Left ventricle myocardium inferior (tissue), 1 donor: ENCODE data around the gene CALHM6. TPM values are rescaled to one million over a fixed set of nuclear protein-coding genes. Genes with fewer than 3 reads are reported as not detected.

ENCODE experiments used
- DNase-seq: peaks from one replicate; pipeline ENCODE4 v3.0.0-alpha.2; 2020
- H3K27ac ChIP-seq: fragments of 200-600 bp; replicated peaks from 2 replicates; pipeline ENCODE4 v1.8.0; 2021
- H3K27me3 ChIP-seq: fragments of 200-600 bp; 2 replicates; pipeline ENCODE4 v1.8.0; 2021; ENCODE audit warnings: low read depth
- H3K36me3 ChIP-seq: fragments of 200-600 bp; 2 replicates; pipeline ENCODE4 v1.8.0; 2021
- H3K4me1 ChIP-seq: fragments of 200-600 bp; 2 replicates; pipeline ENCODE4 v1.8.0; 2021
- H3K4me3 ChIP-seq: fragments of 200-600 bp; 2 replicates; pipeline ENCODE4 v1.8.0; 2021; ENCODE audit warnings: mild to moderate bottlenecking, moderate library complexity
- H3K9me3 ChIP-seq: fragments of 200-600 bp; replicated peaks from 2 replicates; pipeline ENCODE4 v1.8.0; 2021
- intact Hi-C: fragments of 100-400 bp; cut with micrococcal nuclease; formaldehyde crosslinking; loops from one replicate; pipeline ENCODE4 v1.11.0; 2022
- total RNA-seq: library from RNA; stranded (reverse); fragmentation: NEBNext Ultra II Directional; extraction: Animal tissue kit (Norgen Biotek cat#: 25700); gene quantifications from one replicate; pipeline ENCODE4 v1.2.1, GENCODE V29; 2021
- TF ChIP-seq, protein P1 (sequence below): fragments of 200-600 bp; IDR thresholded peaks from 2 replicates; pipeline ENCODE4 v1.8.0; 2021; ENCODE audit warnings: antibody characterized with exemption, mild to moderate bottlenecking, borderline replicate concordance
- donor health status: DM: no; HTN: yes; CAD: no; lungs with severe emphysema.

Gene CALHM6
- total RNA-seq, 1 donor from 2014 or later, result 1.7 TPM

DNA sequence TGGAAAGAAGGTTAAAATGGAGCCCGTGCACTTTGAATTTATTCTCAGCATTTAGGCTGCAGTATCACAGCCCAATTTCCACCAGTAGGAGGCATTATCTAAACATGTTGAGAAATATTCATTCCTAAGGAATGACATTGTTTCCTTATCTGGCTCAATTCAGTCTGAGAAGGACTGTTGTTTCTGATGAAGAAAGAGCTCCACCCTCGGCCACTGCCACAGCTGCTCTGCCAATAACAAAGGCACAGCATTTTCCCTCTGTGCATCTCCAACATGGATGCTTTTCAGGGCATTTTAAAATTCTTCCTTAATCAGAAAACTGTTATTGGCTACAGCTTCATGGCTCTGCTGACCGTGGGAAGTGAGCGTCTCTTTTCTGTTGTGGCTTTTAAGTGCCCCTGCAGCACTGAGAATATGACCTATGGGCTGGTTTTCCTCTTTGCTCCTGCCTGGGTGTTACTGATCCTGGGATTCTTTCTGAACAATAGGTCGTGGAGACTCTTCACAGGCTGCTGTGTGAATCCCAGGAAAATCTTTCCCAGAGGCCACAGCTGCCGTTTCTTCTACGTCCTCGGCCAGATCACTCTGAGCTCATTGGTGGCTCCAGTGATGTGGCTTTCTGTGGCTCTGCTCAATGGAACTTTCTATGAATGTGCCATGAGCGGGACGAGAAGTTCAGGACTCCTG lies 50.4 kb downstream of the CALHM6 start, which contains the start of gene CALHM5:
Gene CALHM5 (plus strand): TSS at position 216 of the 687 bp plus-strand sequence. CDS start 58 bp downstream, at position 274.
- intact Hi-C loops, result no loop called here
- TF ChIP-seq, protein P1, sequence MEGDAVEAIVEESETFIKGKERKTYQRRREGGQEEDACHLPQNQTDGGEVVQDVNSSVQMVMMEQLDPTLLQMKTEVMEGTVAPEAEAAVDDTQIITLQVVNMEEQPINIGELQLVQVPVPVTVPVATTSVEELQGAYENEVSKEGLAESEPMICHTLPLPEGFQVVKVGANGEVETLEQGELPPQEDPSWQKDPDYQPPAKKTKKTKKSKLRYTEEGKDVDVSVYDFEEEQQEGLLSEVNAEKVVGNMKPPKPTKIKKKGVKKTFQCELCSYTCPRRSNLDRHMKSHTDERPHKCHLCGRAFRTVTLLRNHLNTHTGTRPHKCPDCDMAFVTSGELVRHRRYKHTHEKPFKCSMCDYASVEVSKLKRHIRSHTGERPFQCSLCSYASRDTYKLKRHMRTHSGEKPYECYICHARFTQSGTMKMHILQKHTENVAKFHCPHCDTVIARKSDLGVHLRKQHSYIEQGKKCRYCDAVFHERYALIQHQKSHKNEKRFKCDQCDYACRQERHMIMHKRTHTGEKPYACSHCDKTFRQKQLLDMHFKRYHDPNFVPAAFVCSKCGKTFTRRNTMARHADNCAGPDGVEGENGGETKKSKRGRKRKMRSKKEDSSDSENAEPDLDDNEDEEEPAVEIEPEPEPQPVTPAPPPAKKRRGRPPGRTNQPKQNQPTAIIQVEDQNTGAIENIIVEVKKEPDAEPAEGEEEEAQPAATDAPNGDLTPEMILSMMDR, result peak; percentile 77
- peak; percentile 31 for DNase-seq
- H3K27me3 ChIP-seq, result no peaks in the 10 kb centered on the region
- peaks cover 16% of the 10 kb centered on the region for H3K9me3 ChIP-seq
- H3K4me3 ChIP-seq, result peak within 1 kb of the TSS; percentile 65
- H3K4me1 ChIP-seq, result peaks cover 38% of the 10 kb centered on the region
- H3K27ac ChIP-seq, result peak within 1 kb of the TSS; percentile 94
- H3K36me3 ChIP-seq, result peaks cover 10% of the 10 kb centered on the region

DNA sequence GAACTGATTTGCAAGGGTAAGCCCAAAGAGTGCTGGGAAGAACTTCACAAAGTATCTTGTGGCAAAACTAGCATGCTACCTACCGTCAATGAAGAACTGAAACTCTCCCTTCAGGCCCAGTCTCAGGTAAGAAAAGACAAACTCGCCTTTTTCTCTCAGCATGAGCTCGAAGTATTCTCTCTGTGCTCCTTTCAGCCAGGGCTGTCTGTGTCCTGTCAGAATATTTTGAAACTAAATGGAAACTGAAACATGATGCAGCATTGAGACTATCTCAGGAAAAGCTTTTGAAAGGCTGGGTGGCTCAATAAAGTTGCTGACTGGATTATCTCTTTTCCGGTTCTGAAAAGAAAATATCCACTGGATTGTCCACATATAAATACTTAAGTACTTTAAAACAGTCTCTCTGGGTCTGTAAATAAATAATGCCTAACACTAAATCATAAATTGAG lies 51.0 kb downstream of the CALHM6 start:
- peak overlapping the region; percentile 94 for H3K27ac ChIP-seq
- peaks cover 38% of the 10 kb centered on the region for H3K4me1 ChIP-seq
- peak overlapping the region; percentile 65 for H3K4me3 ChIP-seq
- DNase-seq, result no peak
- TF ChIP-seq, protein P1, result no peak
- intact Hi-C loops, result no loop called here
- peaks cover 15% of the 10 kb centered on the region for H3K36me3 ChIP-seq
- peaks cover 16% of the 10 kb centered on the region for H3K9me3 ChIP-seq
- no peaks in the 10 kb centered on the region for H3K27me3 ChIP-seq

DNA sequence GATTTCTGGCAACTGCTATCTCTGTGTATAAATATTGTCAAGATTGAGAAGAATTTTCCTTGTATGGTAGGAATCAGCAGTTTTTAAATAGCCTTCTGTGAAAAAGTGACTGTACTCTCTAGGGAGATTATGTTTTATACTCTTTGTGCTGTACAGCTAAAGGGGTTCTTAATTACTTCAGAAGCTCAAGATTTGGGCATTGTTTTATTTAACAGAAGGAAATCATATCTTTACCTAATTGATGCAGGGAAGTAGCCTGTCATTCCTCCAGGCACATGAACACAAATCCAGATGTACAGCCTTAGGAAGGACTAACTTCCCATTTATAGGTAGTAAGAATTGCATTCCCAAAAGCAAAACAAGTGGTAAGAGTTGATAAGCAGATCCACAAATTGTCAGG lies 51.6 kb downstream of the CALHM6 start:
- no peak for DNase-seq
- Histone ChIP-seq H3K27ac (peak overlapping the region; percentile 94), H3K27me3 (no peaks in the 10 kb centered on the region), H3K4me1 (peaks cover 38% of the 10 kb centered on the region), H3K36me3 (peaks cover 18% of the 10 kb centered on the region), H3K9me3 (peaks cover 16% of the 10 kb centered on the region), H3K4me3 (peak overlapping the region; percentile 65)
- intact Hi-C loops, result no loop called here
- TF ChIP-seq, protein P1, result no peak

Other genes with a start within 250 kb of the CALHM6 start
- gene TSPYL4, start 207.3 kb upstream of the CALHM6 start, total RNA-seq, result 30.5 TPM
- 89.5 TPM for gene TSPYL1, start 181.4 kb upstream of the CALHM6 start, total RNA-seq
- gene DSE, start 90.4 kb upstream of the CALHM6 start, total RNA-seq, result 14.0 TPM
- gene CALHM5, start 50.3 kb downstream of the CALHM6 start, total RNA-seq, result 2.1 TPM
- not detected for gene TRAPPC3L, start 84.3 kb downstream of the CALHM6 start, total RNA-seq
- not detected for gene CALHM4, start 92.4 kb downstream of the CALHM6 start, total RNA-seq
- gene RWDD1, start 110.1 kb downstream of the CALHM6 start, total RNA-seq, result 73.3 TPM
- not detected for gene RSPH4A, start 155.1 kb downstream of the CALHM6 start, total RNA-seq
- gene ZUP1, start 207.4 kb downstream of the CALHM6 start, total RNA-seq, result 3.1 TPM
- gene KPNA5, start 219.8 kb downstream of the CALHM6 start, total RNA-seq, result 7.8 TPM